Esophagus muscularis mucosa (tissue), 4 donors: ENCODE results near the gene PRR4. TPM values are rescaled to one million over a fixed set of nuclear protein-coding genes. Genes with fewer than 3 reads are reported as not detected.

ENCODE experiments used
- DNase-seq: peaks from one replicate; pipeline ENCODE4 v3.0.0-alpha.2; 2017; ENCODE audit errors: extremely low spot score
- H3K27ac ChIP-seq, 4 donors: fragments of 200-600 bp; sonication (generic); replicated peaks in 1 of 4; 1 replicate in 3 of 4; 2 replicates in 1 of 4; pipeline ENCODE4 v1.5.1; 2016 to 2019; ENCODE audit warnings: mild to moderate bottlenecking in 1 of 4
- H3K27me3 ChIP-seq, 4 donors: fragments of 200-600 bp; sonication (generic); one replicate each; pipeline versions ENCODE4 v1.5.1 to v1.6.0; 2016 to 2019
- H3K36me3 ChIP-seq, 4 donors: fragments of 200-600 bp; sonication (generic); one replicate each; pipeline ENCODE4 v1.5.1; 2016 to 2019
- H3K4me1 ChIP-seq, 4 donors: fragments of 200-600 bp; sonication (generic); one replicate each; pipeline ENCODE4 v1.5.1; 2016 to 2019
- H3K4me3 ChIP-seq, 4 donors: fragments of 200-600 bp; sonication (generic); 1 replicate in 2 of 4; 2 replicates in 2 of 4; pipeline ENCODE4 v1.5.1; 2016 to 2019; ENCODE audit warnings: mild to moderate bottlenecking in 4 of 4, moderate library complexity in 1 of 4
- H3K9me3 ChIP-seq, 4 donors: fragments of 200-600 bp; sonication (generic); 1 replicate in 3 of 4; 2 replicates in 1 of 4; pipeline ENCODE4 v1.5.1; 2016 to 2019
- CTCF ChIP-seq, 3 experiments: fragments of 200-600 bp in 2 of 3; fragments of 450-650 bp in 1 of 3; sonication (generic) in 2 of 3; IDR thresholded peaks; one replicate each; pipeline ENCODE4 v1.5.1; 2017 to 2019; ENCODE audit warnings: antibody characterized with exemption in 3 of 3, mild to moderate bottlenecking in 2 of 3, moderate library complexity in 1 of 3
- EP300 ChIP-seq: sonication (generic); formaldehyde crosslinking; IDR thresholded peaks from one replicate; pipeline ENCODE4 v1.6.1; 2017; ENCODE audit warnings: antibody characterized with exemption
- POLR2A ChIP-seq: fragments of 450-650 bp; IDR thresholded peaks from one replicate; pipeline ENCODE4 v1.6.1; 2017; ENCODE audit warnings: antibody characterized with exemption, moderate library complexity, mild to moderate bottlenecking, low read depth
- POLR2AphosphoS5 ChIP-seq, 2 donors: sonication (generic); formaldehyde crosslinking; IDR thresholded peaks; one replicate each; pipeline ENCODE4 v1.6.1; 2017; ENCODE audit warnings: antibody characterized with exemption in 2 of 2
- WGBS: methylation state at CpG from one replicate; pipeline ENCODE4 v1.1.5; 2018; 5-methylcytosine and 5-hydroxymethylcytosine counted together
- intact Hi-C: fragments of 100-400 bp; cut with DNase I; formaldehyde crosslinking; loops from one replicate; pipeline ENCODE4 v1.15.1; 2023
- total RNA-seq, 4 donors: library from RNA; depleted of rRNA; stranded (reverse); fragments of >200 nt; gene quantifications; one replicate each; pipeline versions ENCODE4 v1.1.0 to v1.2.1, GENCODE V29; 2016

PRR4 gene
- total RNA-seq, result 1 to 10 TPM in 3 of 4 donors, not detected in 1; 1.0 to 2.1 (median 1.6) TPM

GRCh38 chr12:10849425-10849878 is at the start of gene PRR4:
TSS of gene PRR4 (minus strand) at chr12:10849475. CDS start at chr12:10849437, 38 bp downstream.
- intact Hi-C loops, result no loop called here

GRCh38 chr12:10896854-10897253 is 47.6 kb upstream of the PRR4 start:
- Histone ChIP-seq H3K9me3 (no peaks in the 10 kb centered on the region), H3K4me1 (no peaks in the 10 kb centered on the region), H3K4me3 (no peak overlapping the region), H3K27me3 (no peaks in the 10 kb centered on the region), H3K36me3 (peaks cover 0 to 4% (median 0%) of the 10 kb centered on the region in 4 donors), H3K27ac (no peak overlapping the region)
- TF ChIP-seq POLR2AphosphoS5 (IDR thresholded peaks at IDR 0.05), result no peak
- TF ChIP-seq CTCF (IDR thresholded peaks at IDR 0.05), result no peak
- TF ChIP-seq EP300, result no peak
- TF ChIP-seq POLR2A, result no peak
- DNase-seq, result no peak
- WGBS, result 95% methylated on average over 5 of the region's 5 CpGs
- intact Hi-C loops, result no loop called here

More at GRCh38 chr12:10849425-10849878, at the start of gene PRR4:
- no peak within 1 kb of the TSS for H3K4me3 ChIP-seq
- no peaks in the 10 kb centered on the region for H3K9me3 ChIP-seq
- no peaks in the 10 kb centered on the region for H3K27me3 ChIP-seq
- no peak within 1 kb of the TSS for H3K27ac ChIP-seq
- 83% methylated on average over 4 of the region's 4 CpGs for WGBS
- TF ChIP-seq CTCF (IDR thresholded peaks at IDR 0.05), result no peak
- TF ChIP-seq POLR2A, result no peak
- TF ChIP-seq POLR2AphosphoS5 (IDR thresholded peaks at IDR 0.05), result no peak
- no peak for TF ChIP-seq EP300
- no peaks in the 10 kb centered on the region for H3K4me1 ChIP-seq
- DNase-seq, result no peak
- peaks cover 0 to 22% (median 11%) of the 10 kb centered on the region in 4 donors for H3K36me3 ChIP-seq

GRCh38 chr12:10891937-10892336 is 42.7 kb upstream of the PRR4 start:
- TF ChIP-seq CTCF (IDR thresholded peaks at IDR 0.05), result no peak
- no peak for TF ChIP-seq EP300
- no peak for TF ChIP-seq POLR2AphosphoS5 (IDR thresholded peaks at IDR 0.05)
- TF ChIP-seq POLR2A, result no peak
- no peaks in the 10 kb centered on the region for H3K27me3 ChIP-seq
- intact Hi-C loops, result no loop called here
- H3K36me3 ChIP-seq, result peaks cover 0 to 4% (median 0%) of the 10 kb centered on the region in 4 donors
- WGBS, result 95% methylated on average over 2 of the region's 2 CpGs
- DNase-seq, result no peak
- H3K4me3 ChIP-seq, result no peak overlapping the region
- H3K4me1 ChIP-seq, result no peaks in the 10 kb centered on the region
- no peaks in the 10 kb centered on the region for H3K9me3 ChIP-seq
- H3K27ac ChIP-seq, result no peak overlapping the region

- TF ChIP-seq CTCF (IDR thresholded peaks at IDR 0.05) (no peak), EP300 (no peak)
- Histone ChIP-seq H3K36me3 (no peaks in the 10 kb centered on the region), H3K27me3 (no peaks in the 10 kb centered on the region), H3K4me1 (no peaks in the 10 kb centered on the region), H3K4me3 (no peak overlapping the region), H3K27ac (no peak overlapping the region), H3K9me3 (no peaks in the 10 kb centered on the region)
- DNase-seq, result no peak
- intact Hi-C loops, result no loop called here
These were observed 40.0 kb upstream of the PRR4 start for GRCh38 chr12:10889226-10889625.

GRCh38 chr12:10884086-10884725 is 34.9 kb upstream of the PRR4 start, which contains the start of gene PRH1:
TSS of gene PRH1 (minus strand) at chr12:10884255. CDS start at chr12:10884217, 38 bp downstream.
- TF ChIP-seq CTCF (IDR thresholded peaks at IDR 0.05) (no peak), POLR2AphosphoS5 (IDR thresholded peaks at IDR 0.05) (no peak), EP300 (no peak), POLR2A (no peak)
- H3K9me3 ChIP-seq, result no peaks in the 10 kb centered on the region
- no peaks in the 10 kb centered on the region for H3K27me3 ChIP-seq
- no peak within 1 kb of the TSS for H3K27ac ChIP-seq
- DNase-seq, result no peak
- peaks cover 0 to 19% (median 0%) of the 10 kb centered on the region in 4 donors for H3K36me3 ChIP-seq
- intact Hi-C loops, result no loop called here
- no peak within 1 kb of the TSS for H3K4me3 ChIP-seq
- WGBS, result 93% methylated on average over 6 of the region's 6 CpGs
- no peaks in the 10 kb centered on the region for H3K4me1 ChIP-seq
